Left lung (tissue), 10 donors: ENCODE measurements around the gene SAMM50. TPM values are rescaled to one million over a fixed set of nuclear protein-coding genes. Genes with fewer than 3 reads are reported as not detected.

Source experiments
- ATAC-seq: fragments of 200-7000 bp; cut with Tn5 transposase; one replicate; pipeline ENCODE4 v1.9.1; 2020; ENCODE audit warnings: moderate library complexity
- DNase-seq, 4 donors: peaks; one replicate each; pipeline ENCODE4 v3.0.0-alpha.2; 2013 to 2020
- H3K27ac ChIP-seq, 2 donors: fragments of 200-600 bp; sonication (generic) in 1 of 2; one replicate each; pipeline versions ENCODE4 v1.5.0 to v1.8.0; 2020 to 2021
- H3K27me3 ChIP-seq, 2 donors: fragments of 200-600 bp; sonication (generic) in 1 of 2; one replicate each; pipeline versions ENCODE4 v1.5.0 to v1.8.0; 2020 to 2021
- H3K36me3 ChIP-seq, 2 donors: fragments of 200-600 bp; sonication (generic) in 1 of 2; one replicate each; pipeline versions ENCODE4 v1.5.0 to v1.8.0; 2020 to 2021
- H3K4me1 ChIP-seq, 2 donors: fragments of 200-600 bp; one replicate each; pipeline ENCODE4 v1.8.0; 2021
- H3K4me3 ChIP-seq, 2 donors: fragments of 200-600 bp; sonication (generic) in 1 of 2; one replicate each; pipeline versions ENCODE4 v1.5.0 to v1.8.0; 2020 to 2021; ENCODE audit warnings: mild to moderate bottlenecking in 1 of 2
- H3K9me3 ChIP-seq, 2 donors: fragments of 200-600 bp; sonication (generic) in 1 of 2; one replicate each; pipeline versions ENCODE4 v1.5.0 to v1.8.0; 2020 to 2021
- intact Hi-C, 2 donors: fragments of 100-400 bp; cut with DNase I; formaldehyde crosslinking; loops; one replicate each; pipeline versions ENCODE4 v1.11.2 to v1.14.2; 2022
- polyA plus RNA-seq, 6 donors: library from polyadenylated mRNA; unstranded; fragments of 120-200 nt; gene quantifications; one replicate each; pipeline ENCODE4 v1.2.1, GENCODE V29; 2013; ENCODE audit not compliant: insufficient read length in 6 of 6
- total RNA-seq, 2 donors: library from RNA; stranded (reverse); fragmentation: NEBNext Ultra II Directional; extraction: Animal tissue kit (Norgen Biotek cat#: 25700); gene quantifications; one replicate each; pipeline ENCODE4 v1.2.1, GENCODE V29; 2021
- TF ChIP-seq, protein P1 (sequence below), 2 donors: fragments of 200-600 bp; sonication (generic) in 1 of 2; IDR thresholded peaks; one replicate each; pipeline versions ENCODE4 v1.5.0 to v1.8.0; 2021; ENCODE audit warnings: antibody characterized with exemption in 2 of 2
- donor health status: DM: no; HTN: yes; CAD: no.
- donor health status: DM: no; HTN: no; CAD: no.

The SAMM50 gene
- total and polyA plus RNA-seq, 8 donors = 23.3 to 66.6 (median 62.3) TPM

DNA sequence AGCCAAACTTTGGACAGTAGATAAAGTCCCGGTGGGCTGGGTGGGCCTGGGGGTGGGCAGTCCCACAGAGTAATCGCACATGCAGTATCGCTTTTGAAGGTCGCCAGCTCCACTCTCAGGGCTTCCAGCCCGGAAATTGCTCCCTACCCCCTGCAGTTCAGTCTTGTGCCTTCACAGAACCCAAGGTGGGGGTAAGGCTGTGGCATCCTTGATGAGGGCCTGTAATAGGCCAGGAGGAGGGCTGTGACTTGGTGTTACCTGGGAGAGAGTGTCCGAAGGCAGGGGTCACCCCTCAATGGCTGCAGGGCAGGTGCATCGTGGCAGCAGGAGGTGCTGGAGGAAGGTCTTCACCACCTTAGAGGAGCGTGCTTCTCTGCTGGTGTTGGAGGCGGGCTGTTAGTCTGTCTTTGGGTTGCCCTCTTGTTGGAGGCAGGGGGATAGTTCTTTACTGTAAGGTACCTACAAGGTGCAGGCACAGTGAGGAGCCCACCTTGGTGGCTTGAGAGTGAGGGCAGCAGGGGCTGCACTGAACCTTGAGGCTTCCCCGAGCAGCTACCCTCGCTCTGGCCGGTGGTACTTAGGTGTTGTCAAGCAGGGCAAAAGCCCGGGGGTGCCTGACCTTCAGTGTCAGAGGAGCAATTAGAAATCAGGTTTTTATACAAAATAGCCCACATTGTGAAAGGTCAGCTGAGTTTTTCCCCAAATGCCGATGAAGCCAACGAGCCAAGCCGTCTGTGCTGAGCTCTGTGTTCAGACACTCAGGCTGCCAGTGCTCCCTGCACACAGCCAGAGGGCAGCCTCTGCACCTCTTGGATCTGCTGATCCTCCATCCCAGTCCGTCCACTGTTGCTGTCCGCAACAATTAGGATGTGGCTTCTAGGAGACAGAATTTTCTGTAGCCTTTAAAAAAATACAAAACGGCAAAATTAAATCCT lies 21.9 kb downstream of the SAMM50 start:
- H3K36me3 ChIP-seq = peaks cover 0 to 100% of the 10 kb centered on the region in 2 donors
- intact Hi-C loops = no loop called here

GRCh38 chr22:43978558-43978957 lies 23.3 kb downstream of the SAMM50 start:
- Histone ChIP-seq H3K36me3 (peaks cover 0 to 94% of the 10 kb centered on the region in 2 donors), H3K4me3 (no peak overlapping the region), H3K27ac (no peak overlapping the region), H3K4me1 (no peaks in the 10 kb centered on the region), H3K27me3 (no peaks in the 10 kb centered on the region), H3K9me3 (no peaks in the 10 kb centered on the region)
- DNase-seq (no peak), ATAC-seq (no peak)
- intact Hi-C loops = no loop called here
- TF ChIP-seq, protein P1, sequence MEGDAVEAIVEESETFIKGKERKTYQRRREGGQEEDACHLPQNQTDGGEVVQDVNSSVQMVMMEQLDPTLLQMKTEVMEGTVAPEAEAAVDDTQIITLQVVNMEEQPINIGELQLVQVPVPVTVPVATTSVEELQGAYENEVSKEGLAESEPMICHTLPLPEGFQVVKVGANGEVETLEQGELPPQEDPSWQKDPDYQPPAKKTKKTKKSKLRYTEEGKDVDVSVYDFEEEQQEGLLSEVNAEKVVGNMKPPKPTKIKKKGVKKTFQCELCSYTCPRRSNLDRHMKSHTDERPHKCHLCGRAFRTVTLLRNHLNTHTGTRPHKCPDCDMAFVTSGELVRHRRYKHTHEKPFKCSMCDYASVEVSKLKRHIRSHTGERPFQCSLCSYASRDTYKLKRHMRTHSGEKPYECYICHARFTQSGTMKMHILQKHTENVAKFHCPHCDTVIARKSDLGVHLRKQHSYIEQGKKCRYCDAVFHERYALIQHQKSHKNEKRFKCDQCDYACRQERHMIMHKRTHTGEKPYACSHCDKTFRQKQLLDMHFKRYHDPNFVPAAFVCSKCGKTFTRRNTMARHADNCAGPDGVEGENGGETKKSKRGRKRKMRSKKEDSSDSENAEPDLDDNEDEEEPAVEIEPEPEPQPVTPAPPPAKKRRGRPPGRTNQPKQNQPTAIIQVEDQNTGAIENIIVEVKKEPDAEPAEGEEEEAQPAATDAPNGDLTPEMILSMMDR (IDR thresholded peaks at IDR 0.05) = no peak

More for the DNA sequence above, 21.9 kb downstream of the SAMM50 start:
- TF ChIP-seq, protein P1 (IDR thresholded peaks at IDR 0.05) = no peak
- no peaks in the 10 kb centered on the region for H3K4me1 ChIP-seq
- no peaks in the 10 kb centered on the region for H3K9me3 ChIP-seq
- ATAC-seq = no peak
- no peak for DNase-seq
- no peak overlapping the region for H3K4me3 ChIP-seq
- no peaks in the 10 kb centered on the region for H3K27me3 ChIP-seq
- H3K27ac ChIP-seq = no peak overlapping the region

- no peak for ATAC-seq
Observed at GRCh38 chr22:43980579-43980978, 25.3 kb downstream of the SAMM50 start.

GRCh38 chr22:43980996-43981395 lies 25.8 kb downstream of the SAMM50 start:
- H3K36me3 ChIP-seq = peaks cover 0 to 94% of the 10 kb centered on the region in 2 donors
- ATAC-seq = no peak
- H3K27me3 ChIP-seq = no peaks in the 10 kb centered on the region
- H3K9me3 ChIP-seq = no peaks in the 10 kb centered on the region
- H3K27ac ChIP-seq = no peak overlapping the region
- no peaks in the 10 kb centered on the region for H3K4me1 ChIP-seq
- TF ChIP-seq, protein P1 (IDR thresholded peaks at IDR 0.05) = no peak
- DNase-seq = no peak
- intact Hi-C loops = no loop called here
- no peak overlapping the region for H3K4me3 ChIP-seq

More at GRCh38 chr22:43980579-43980978, 25.3 kb downstream of the SAMM50 start:
- TF ChIP-seq, protein P1 (IDR thresholded peaks at IDR 0.05) = no peak
- Histone ChIP-seq H3K36me3 (peaks cover 0 to 94% of the 10 kb centered on the region in 2 donors), H3K27me3 (no peaks in the 10 kb centered on the region), H3K4me1 (no peaks in the 10 kb centered on the region), H3K9me3 (no peaks in the 10 kb centered on the region), H3K27ac (no peak overlapping the region), H3K4me3 (no peak overlapping the region)
- intact Hi-C loops = no loop called here
- DNase-seq = no peak

DNA sequence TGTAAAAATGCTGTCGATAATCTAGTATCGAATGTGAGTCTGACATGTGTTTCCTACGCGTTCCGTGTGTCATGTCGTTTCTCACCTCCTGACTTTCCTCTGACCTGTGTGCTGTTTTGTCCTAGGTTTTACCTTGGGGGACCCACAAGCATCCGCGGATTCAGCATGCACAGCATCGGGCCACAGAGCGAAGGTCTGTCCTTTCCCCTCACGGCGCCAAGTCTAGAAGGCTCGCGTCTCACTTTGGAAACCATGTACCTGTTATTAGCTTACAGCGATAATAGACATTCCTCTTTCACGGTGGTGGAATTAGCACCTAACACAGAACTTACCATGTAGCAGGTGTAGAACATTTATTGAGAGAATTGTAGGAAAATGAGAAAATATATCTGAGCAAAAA lies 28.6 kb downstream of the SAMM50 start:
- ATAC-seq (no peak), DNase-seq (no peak)
- TF ChIP-seq, protein P1 (IDR thresholded peaks at IDR 0.05) = no peak
- H3K4me1 ChIP-seq = no peaks in the 10 kb centered on the region
- H3K4me3 ChIP-seq = no peak overlapping the region
- no peak overlapping the region for H3K27ac ChIP-seq
- no peaks in the 10 kb centered on the region for H3K27me3 ChIP-seq
- intact Hi-C loops = no loop called here
- no peaks in the 10 kb centered on the region for H3K9me3 ChIP-seq
- H3K36me3 ChIP-seq = peaks cover 0 to 91% of the 10 kb centered on the region in 2 donors
